ENCODE results near the gene TRABD2B. TPM values are rescaled to one million over a fixed set of nuclear protein-coding genes. Genes with fewer than 3 reads are reported as not detected.

Gene TRABD2B
- total RNA-seq, 1 experiment from 2014 or later, result not detected

GRCh38 chr1:48036710-48037355, 39.6 kb upstream of the TRABD2B start:
- no peak for TF ChIP-seq CTCF (conservative IDR thresholded peaks at IDR 0.05; ENCODE audit: low read depth, low read length)
- no peak for TF ChIP-seq EZH2 (IDR thresholded peaks at IDR 0.05; ENCODE audit: borderline replicate concordance, low read depth, low read length, poor library complexity, severe bottlenecking)
- ChIA-PET POLR2A (ENCODE audit: low non-redundant PET) (no interaction called here), CTCF (no interaction called here)
- H3K36me3 ChIP-seq (ENCODE audit: insufficient read depth, low read length, poor library complexity, severe bottlenecking), result no peaks in the 10 kb centered on the region
- no peak for DNase-seq (ENCODE audit: low spot score)
- peaks cover 3% of the 10 kb centered on the region for H3K27me3 ChIP-seq (replicated peaks; ENCODE audit: insufficient read depth, low read depth, low read length, poor library complexity)
- intact Hi-C loops (cut with micrococcal nuclease; ENCODE audit: unreplicated experiment), result no loop called here
- no peak overlapping the region for H3K27ac ChIP-seq (ENCODE audit: low read depth, low read length, poor library complexity, severe bottlenecking)
- no peak overlapping the region for H3K4me3 ChIP-seq (ENCODE audit: low read depth, low read length, poor library complexity, severe bottlenecking)
- H3K4me1 ChIP-seq (ENCODE audit: insufficient read depth, low read length, poor library complexity, severe bottlenecking), result peaks cover 7% of the 10 kb centered on the region
- H3K9me3 ChIP-seq (ENCODE audit: low read depth, low read length, poor library complexity, severe bottlenecking), result no peaks in the 10 kb centered on the region
- no TSS peak for BruUV-seq (replicated peaks)

- Histone ChIP-seq H3K27me3 (replicated peaks; ENCODE audit: insufficient read depth, low read depth, low read length, poor library complexity) (no peaks in the 10 kb centered on the region), H3K4me1 (ENCODE audit: insufficient read depth, low read length, poor library complexity, severe bottlenecking) (peaks cover 7% of the 10 kb centered on the region), H3K27ac (ENCODE audit: low read depth, low read length, poor library complexity, severe bottlenecking) (no peak overlapping the region), H3K36me3 (ENCODE audit: insufficient read depth, low read length, poor library complexity, severe bottlenecking) (no peaks in the 10 kb centered on the region), H3K4me3 (ENCODE audit: low read depth, low read length, poor library complexity, severe bottlenecking) (no peak overlapping the region), H3K9me3 (ENCODE audit: low read depth, low read length, poor library complexity, severe bottlenecking) (no peaks in the 10 kb centered on the region)
- DNase-seq (ENCODE audit: low spot score), result no peak
- CTCF ChIA-PET, result no interaction called here
- TF ChIP-seq CTCF (conservative IDR thresholded peaks at IDR 0.05; ENCODE audit: low read depth, low read length), result no peak
- TF ChIP-seq EZH2 (IDR thresholded peaks at IDR 0.05; ENCODE audit: borderline replicate concordance, low read depth, low read length, poor library complexity, severe bottlenecking), result no peak
- BruUV-seq (replicated peaks), result no TSS peak
- POLR2A ChIA-PET (ENCODE audit: low non-redundant PET), result interaction anchor here (0.5 kb wide), 1 partner anchor 337 kb away, joined by 4 read pairs; no protein-coding TSS in a partner anchor
- intact Hi-C loops (cut with micrococcal nuclease; ENCODE audit: unreplicated experiment), result no loop called here
Measured at GRCh38 chr1:48035371-48036141, 38.4 kb upstream of the TRABD2B start.

- BruUV-seq (replicated peaks), result no TSS peak
- intact Hi-C loops (cut with micrococcal nuclease; ENCODE audit: unreplicated experiment), result no loop called here
- Histone ChIP-seq H3K27me3 (replicated peaks; ENCODE audit: insufficient read depth, low read depth, low read length, poor library complexity) (no peaks in the 10 kb centered on the region), H3K4me3 (ENCODE audit: low read depth, low read length, poor library complexity, severe bottlenecking) (no peak overlapping the region), H3K9me3 (ENCODE audit: low read depth, low read length, poor library complexity, severe bottlenecking) (no peaks in the 10 kb centered on the region), H3K36me3 (ENCODE audit: insufficient read depth, low read length, poor library complexity, severe bottlenecking) (no peaks in the 10 kb centered on the region), H3K4me1 (ENCODE audit: insufficient read depth, low read length, poor library complexity, severe bottlenecking) (no peaks in the 10 kb centered on the region), H3K27ac (ENCODE audit: low read depth, low read length, poor library complexity, severe bottlenecking) (no peak overlapping the region)
- ChIA-PET POLR2A (ENCODE audit: low non-redundant PET) (no interaction called here), CTCF (no interaction called here)
- DNase-seq (ENCODE audit: low spot score), result no peak
- TF ChIP-seq EZH2 (IDR thresholded peaks at IDR 0.05; ENCODE audit: borderline replicate concordance, low read depth, low read length, poor library complexity, severe bottlenecking), result no peak
- TF ChIP-seq CTCF (conservative IDR thresholded peaks at IDR 0.05; ENCODE audit: low read depth, low read length), result no peak
Measured at GRCh38 chr1:48033495-48034045, 36.4 kb upstream of the TRABD2B start.

All from A673 (cell line).